HFFc6 (cell line): ENCODE results near the gene PSENEN. TPM values are rescaled to one million over a fixed set of nuclear protein-coding genes. Genes with fewer than 3 reads are reported as not detected.

Experiments
- DNase-seq: peaks from one replicate; pipeline ENCODE4 v3.0.0-alpha.2; 2018
- H3K27ac Mint-ChIP-seq: 2 replicates; pipeline ENCODE4 v1.8.0; 2020; ENCODE audit warnings: mild to moderate bottlenecking, mixed read lengths
- H3K27me3 Mint-ChIP-seq: 2 replicates; pipeline ENCODE4 v1.8.0; 2021; ENCODE audit warnings: mild to moderate bottlenecking, moderate library complexity, mixed read lengths; ENCODE audit not compliant: insufficient read depth
- H3K36me3 Mint-ChIP-seq: 2 replicates; pipeline ENCODE4 v1.8.0; 2021; ENCODE audit warnings: low read depth, mixed read lengths
- H3K4me1 Mint-ChIP-seq: 2 replicates; pipeline ENCODE4 v1.8.0; 2020; ENCODE audit warnings: low read depth, mixed read lengths
- H3K4me3 Mint-ChIP-seq: 2 replicates; pipeline ENCODE4 v1.8.0; 2020; ENCODE audit warnings: mild to moderate bottlenecking, moderate library complexity, mixed read lengths
- H3K9me3 Mint-ChIP-seq: 2 replicates; pipeline ENCODE4 v1.8.0; 2020; ENCODE audit warnings: mild to moderate bottlenecking, mixed read lengths
- total RNA-seq, 6 experiments: library from RNA; stranded (reverse); fragmentation: NEBNext Ultra II Directional; extraction: Animal tissue kit (Norgen Biotek cat#: 25700); gene quantifications; 2 replicates in 1 of 6; 3 replicates in 5 of 6; pipeline ENCODE4 v1.2.3, GENCODE V29; 2021
- TF ChIP-seq, protein P1 (sequence below): fragments of 200-600 bp; sonication (generic); IDR thresholded peaks from 2 replicates; pipeline ENCODE4 v1.5.0; 2021; ENCODE audit warnings: antibody characterized with exemption, mild to moderate bottlenecking

PSENEN gene
- total RNA-seq, 6 experiments from 2014 or later = 68.2 to 86.6 (median 74.9) TPM

DNA sequence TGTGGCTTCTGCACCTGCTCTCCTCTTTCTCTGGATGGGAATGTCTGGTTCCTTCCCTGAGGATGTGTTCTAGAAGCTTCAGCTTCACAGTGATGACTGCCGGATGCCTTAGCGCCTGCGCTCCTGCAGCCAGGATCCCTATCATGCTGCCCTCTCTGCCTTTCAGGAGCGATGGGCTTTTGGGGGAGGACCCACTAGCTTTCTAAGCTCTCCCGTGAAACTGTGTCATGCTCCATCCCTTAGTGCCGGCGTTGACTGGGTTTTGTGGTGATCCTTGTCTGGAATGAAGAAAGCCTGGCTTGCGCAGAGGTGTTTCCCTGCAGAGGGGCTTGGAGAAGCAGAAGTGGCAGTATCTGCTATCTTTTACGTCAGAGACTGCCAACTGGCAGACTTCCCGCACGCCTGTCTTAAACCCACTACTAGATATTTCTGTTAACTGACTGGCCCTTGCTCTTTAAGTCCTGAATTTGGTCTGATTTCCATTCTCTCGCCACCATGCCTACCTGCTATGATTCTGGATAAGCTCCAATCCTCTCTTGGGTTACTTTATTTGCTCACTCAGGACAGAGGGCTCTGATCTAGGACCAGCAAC is 31.5 kb upstream of the PSENEN start:
- H3K27ac Mint-ChIP-seq = no peak overlapping the region
- H3K4me1 Mint-ChIP-seq = peaks cover 15% of the 10 kb centered on the region
- H3K9me3 Mint-ChIP-seq = no peaks in the 10 kb centered on the region
- H3K27me3 Mint-ChIP-seq = peaks cover 6% of the 10 kb centered on the region; the same call in 1 of the 2 replicates
- no peak overlapping the region for H3K4me3 Mint-ChIP-seq
- no peak for DNase-seq
- TF ChIP-seq, protein P1, sequence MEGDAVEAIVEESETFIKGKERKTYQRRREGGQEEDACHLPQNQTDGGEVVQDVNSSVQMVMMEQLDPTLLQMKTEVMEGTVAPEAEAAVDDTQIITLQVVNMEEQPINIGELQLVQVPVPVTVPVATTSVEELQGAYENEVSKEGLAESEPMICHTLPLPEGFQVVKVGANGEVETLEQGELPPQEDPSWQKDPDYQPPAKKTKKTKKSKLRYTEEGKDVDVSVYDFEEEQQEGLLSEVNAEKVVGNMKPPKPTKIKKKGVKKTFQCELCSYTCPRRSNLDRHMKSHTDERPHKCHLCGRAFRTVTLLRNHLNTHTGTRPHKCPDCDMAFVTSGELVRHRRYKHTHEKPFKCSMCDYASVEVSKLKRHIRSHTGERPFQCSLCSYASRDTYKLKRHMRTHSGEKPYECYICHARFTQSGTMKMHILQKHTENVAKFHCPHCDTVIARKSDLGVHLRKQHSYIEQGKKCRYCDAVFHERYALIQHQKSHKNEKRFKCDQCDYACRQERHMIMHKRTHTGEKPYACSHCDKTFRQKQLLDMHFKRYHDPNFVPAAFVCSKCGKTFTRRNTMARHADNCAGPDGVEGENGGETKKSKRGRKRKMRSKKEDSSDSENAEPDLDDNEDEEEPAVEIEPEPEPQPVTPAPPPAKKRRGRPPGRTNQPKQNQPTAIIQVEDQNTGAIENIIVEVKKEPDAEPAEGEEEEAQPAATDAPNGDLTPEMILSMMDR = no peak
- H3K36me3 Mint-ChIP-seq = no peaks in the 10 kb centered on the region

DNA sequence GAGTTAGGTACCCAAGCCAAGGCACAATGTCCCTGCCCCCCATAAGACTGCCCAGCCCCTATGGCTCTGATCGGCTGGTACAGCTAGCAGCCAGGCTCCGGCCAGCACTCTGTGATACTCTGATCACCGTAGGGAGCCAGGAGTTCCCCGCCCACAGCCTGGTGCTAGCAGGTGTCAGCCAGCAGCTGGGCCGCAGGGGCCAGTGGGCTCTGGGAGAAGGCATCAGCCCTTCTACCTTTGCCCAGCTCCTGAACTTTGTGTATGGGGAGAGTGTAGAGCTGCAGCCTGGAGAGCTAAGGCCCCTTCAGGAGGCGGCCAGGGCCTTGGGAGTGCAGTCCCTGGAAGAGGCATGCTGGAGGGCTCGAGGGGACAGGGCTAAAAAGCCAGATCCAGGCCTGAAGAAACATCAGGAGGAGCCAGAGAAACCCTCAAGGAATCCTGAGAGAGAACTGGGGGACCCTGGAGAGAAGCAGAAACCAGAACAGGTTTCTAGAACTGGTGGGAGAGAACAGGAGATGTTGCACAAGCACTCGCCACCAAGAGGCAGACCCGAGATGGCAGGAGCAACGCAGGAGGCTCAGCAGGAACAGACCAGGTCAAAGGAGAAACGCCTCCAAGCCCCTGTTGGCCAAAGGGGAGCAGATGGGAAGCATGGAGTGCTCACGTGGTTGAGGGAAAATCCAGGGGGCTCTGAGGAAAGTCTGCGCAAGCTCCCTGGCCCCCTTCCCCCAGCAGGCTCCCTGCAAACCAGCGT is 30.7 kb upstream of the PSENEN start:
- H3K4me1 Mint-ChIP-seq = peaks cover 22% of the 10 kb centered on the region
- H3K9me3 Mint-ChIP-seq = no peaks in the 10 kb centered on the region
- peak overlapping the region; percentile 19; the same call in 1 of the 2 replicates for H3K4me3 Mint-ChIP-seq
- peaks cover 6% of the 10 kb centered on the region; the same call in 1 of the 2 replicates for H3K27me3 Mint-ChIP-seq
- H3K36me3 Mint-ChIP-seq = peaks cover 4% of the 10 kb centered on the region; the same call in 1 of the 2 replicates
- TF ChIP-seq, protein P1 = no peak
- no peak overlapping the region for H3K27ac Mint-ChIP-seq
- DNase-seq = no peak

DNA sequence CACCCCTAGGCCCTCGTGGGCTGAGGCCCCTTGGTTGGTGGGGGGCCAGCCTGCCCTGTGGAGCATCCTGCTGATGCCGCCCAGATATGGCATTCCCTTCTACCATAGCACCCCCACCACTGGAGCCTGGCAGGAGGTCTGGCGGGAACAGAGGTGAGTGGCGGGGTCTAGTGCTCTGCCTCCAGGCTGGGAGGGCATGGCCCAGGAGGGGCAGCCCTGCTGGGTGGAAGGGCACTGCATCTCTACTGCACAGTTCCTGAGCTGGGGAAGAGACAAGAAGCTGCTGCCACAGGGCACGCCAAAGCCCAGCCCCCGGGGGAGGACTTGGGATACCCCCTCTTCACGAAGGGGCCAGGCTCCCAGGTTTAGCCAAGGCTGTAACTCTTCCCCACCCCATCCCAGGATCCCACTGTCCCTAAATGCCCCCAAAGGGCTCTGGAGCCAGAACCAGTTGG is 30.1 kb upstream of the PSENEN start:
- peaks cover 6% of the 10 kb centered on the region; the same call in 1 of the 2 replicates for H3K27me3 Mint-ChIP-seq
- peaks cover 8% of the 10 kb centered on the region; the same call in 1 of the 2 replicates for H3K36me3 Mint-ChIP-seq
- DNase-seq = no peak
- no peaks in the 10 kb centered on the region for H3K9me3 Mint-ChIP-seq
- no peak overlapping the region for H3K4me3 Mint-ChIP-seq
- H3K4me1 Mint-ChIP-seq = peaks cover 22% of the 10 kb centered on the region
- TF ChIP-seq, protein P1 = no peak
- H3K27ac Mint-ChIP-seq = no peak overlapping the region

DNA sequence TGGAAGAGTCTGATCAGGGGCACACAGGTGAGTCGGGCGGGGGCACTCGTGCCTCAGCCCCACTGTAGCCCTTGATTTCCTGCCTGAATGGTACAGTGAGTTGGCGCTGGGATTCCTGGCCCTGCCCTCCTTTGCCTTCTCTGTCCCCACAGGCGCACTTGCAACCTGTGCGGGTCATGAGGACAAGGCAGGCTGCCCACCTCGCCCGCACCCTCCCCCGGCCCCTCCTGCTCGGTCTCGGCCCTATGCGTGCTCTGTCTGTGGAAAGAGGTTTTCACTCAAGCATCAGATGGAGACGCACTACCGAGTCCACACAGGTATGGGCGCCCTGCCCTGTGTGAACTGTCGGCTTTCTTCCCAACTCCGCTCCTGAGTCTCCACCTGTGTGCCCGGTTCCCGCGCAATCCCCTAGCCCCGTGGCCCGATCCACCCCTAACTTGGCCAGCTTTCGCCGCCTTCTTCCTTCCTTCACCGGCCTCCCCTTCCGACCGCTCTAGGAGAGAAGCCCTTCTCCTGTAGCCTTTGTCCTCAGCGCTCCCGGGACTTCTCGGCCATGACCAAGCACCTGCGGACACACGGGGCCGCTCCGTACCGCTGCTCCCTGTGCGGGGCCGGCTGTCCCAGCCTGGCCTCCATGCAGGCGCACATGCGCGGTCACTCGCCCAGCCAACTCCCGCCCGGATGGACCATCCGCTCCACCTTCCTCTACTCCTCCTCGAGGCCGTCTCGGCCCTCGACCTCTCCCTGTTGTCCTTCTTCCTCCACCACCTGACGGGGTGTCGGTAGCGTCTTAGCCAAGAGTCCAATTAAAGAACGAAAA is 29.3 kb upstream of the PSENEN start:
- DNase-seq = peak; percentile 28
- H3K36me3 Mint-ChIP-seq = peaks cover 8% of the 10 kb centered on the region; the same call in 1 of the 2 replicates
- peak overlapping the region; percentile 92 for H3K27ac Mint-ChIP-seq
- H3K9me3 Mint-ChIP-seq = no peaks in the 10 kb centered on the region
- H3K27me3 Mint-ChIP-seq = peaks cover 6% of the 10 kb centered on the region; the same call in 1 of the 2 replicates
- H3K4me3 Mint-ChIP-seq = peak overlapping the region; percentile 91
- H3K4me1 Mint-ChIP-seq = peaks cover 22% of the 10 kb centered on the region
- TF ChIP-seq, protein P1 = no peak
